Measurements from ENCODE around the gene ATP1B3.
A peak's percentile ranks its signal among the peaks of the same experiment; 100 is the strongest.

Gene ATP1B3

GRCh38 chr3:141865101-141865500 lies 11.3 kb upstream of the ATP1B3 start:
- 0 out of 2 replicates have a peak, but pooled peaks cover 5% of the 10 kb centered on the region for H3K4me1 ChIP-seq (ENCODE audit: low read length)
- H2AFZ ChIP-seq (ENCODE audit: low read depth, low read length): no peak overlapping the region
- no peak overlapping the region for H3K27ac ChIP-seq (ENCODE audit: low read length)
- H4K20me1 ChIP-seq (ENCODE audit: insufficient read depth, low read length): no peaks in the 10 kb centered on the region
- TF ChIP-seq CTCF (IDR thresholded peaks at IDR 0.05; ENCODE audit: low read depth, low read length) (no peak), EZH2phosphoT487 (IDR thresholded peaks at IDR 0.05; ENCODE audit: low read depth) (no peak)
- no peaks in the 10 kb centered on the region for H3K36me3 ChIP-seq (replicated peaks; ENCODE audit: low read depth, low read length)
- H3K4me3 ChIP-seq (ENCODE audit: low read length): no peak overlapping the region
- H3K9me3 ChIP-seq (ENCODE audit: insufficient read depth, low read length): no peaks in the 10 kb centered on the region
- no peak overlapping the region for H3K9ac ChIP-seq (ENCODE audit: low read length)
- H3K4me2 ChIP-seq (ENCODE audit: low read length): no peak overlapping the region
- H3K27me3 ChIP-seq (ENCODE audit: low read depth, low read length): no peaks in the 10 kb centered on the region
- H3K79me2 ChIP-seq (ENCODE audit: low read length): no peaks in the 10 kb centered on the region

GRCh38 chr3:141870091-141870687 lies 6.3 kb upstream of the ATP1B3 start:
- Histone ChIP-seq H3K79me2 (ENCODE audit: low read length) (no peaks in the 10 kb centered on the region), H3K4me1 (ENCODE audit: low read length) (no peaks in the 10 kb centered on the region), H3K4me3 (ENCODE audit: low read length) (no peak overlapping the region), H3K27me3 (ENCODE audit: low read depth, low read length) (no peaks in the 10 kb centered on the region), H2AFZ (ENCODE audit: low read depth, low read length) (no peak overlapping the region), H3K4me2 (ENCODE audit: low read length) (no peak overlapping the region), H3K9ac (ENCODE audit: low read length) (no peak overlapping the region), H3K9me3 (ENCODE audit: insufficient read depth, low read length) (no peaks in the 10 kb centered on the region), H3K36me3 (replicated peaks; ENCODE audit: low read depth, low read length) (no peaks in the 10 kb centered on the region), H4K20me1 (ENCODE audit: insufficient read depth, low read length) (no peaks in the 10 kb centered on the region), H3K27ac (ENCODE audit: low read length) (no peak overlapping the region)
- TF ChIP-seq CTCF (IDR thresholded peaks at IDR 0.05; ENCODE audit: low read depth, low read length) (no peak), EZH2phosphoT487 (IDR thresholded peaks at IDR 0.05; ENCODE audit: low read depth) (no peak)

- H3K9me3 ChIP-seq (ENCODE audit: insufficient read depth, low read length): no peaks in the 10 kb centered on the region
- peak overlapping the region; percentile 90 for H3K27ac ChIP-seq (ENCODE audit: low read length)
- peak overlapping the region; percentile 91 for H3K9ac ChIP-seq (ENCODE audit: low read length)
- H3K36me3 ChIP-seq (replicated peaks; ENCODE audit: low read depth, low read length): peaks cover 11% of the 10 kb centered on the region
- peak overlapping the region; percentile 96 for H3K4me2 ChIP-seq (ENCODE audit: low read length)
- no peak for TF ChIP-seq EZH2phosphoT487 (IDR thresholded peaks at IDR 0.05; ENCODE audit: low read depth)
- TF ChIP-seq CTCF (IDR thresholded peaks at IDR 0.05; ENCODE audit: low read depth, low read length): peak; percentile 77
- H2AFZ ChIP-seq (ENCODE audit: low read depth, low read length): peak overlapping the region; percentile 96
- no peaks in the 10 kb centered on the region for H3K27me3 ChIP-seq (ENCODE audit: low read depth, low read length)
- H3K4me3 ChIP-seq (ENCODE audit: low read length): peak overlapping the region; percentile 93
- H4K20me1 ChIP-seq (ENCODE audit: insufficient read depth, low read length): peaks cover 21% of the 10 kb centered on the region
- H3K4me1 ChIP-seq (ENCODE audit: low read length): peaks cover 17% of the 10 kb centered on the region
- H3K79me2 ChIP-seq (ENCODE audit: low read length): peaks cover 40% of the 10 kb centered on the region
Measured at GRCh38 chr3:141875374-141875892, 1.0 kb upstream of the ATP1B3 start.

- peak overlapping the region; percentile 93 for H3K4me3 ChIP-seq (ENCODE audit: low read length)
- H2AFZ ChIP-seq (ENCODE audit: low read depth, low read length): peak overlapping the region; percentile 96
- no peaks in the 10 kb centered on the region for H3K9me3 ChIP-seq (ENCODE audit: insufficient read depth, low read length)
- H3K4me2 ChIP-seq (ENCODE audit: low read length): peak overlapping the region; percentile 96
- peaks cover 45% of the 10 kb centered on the region for H3K79me2 ChIP-seq (ENCODE audit: low read length)
- TF ChIP-seq CTCF (IDR thresholded peaks at IDR 0.05; ENCODE audit: low read depth, low read length) (no peak), EZH2phosphoT487 (IDR thresholded peaks at IDR 0.05; ENCODE audit: low read depth) (no peak)
- peak overlapping the region; percentile 90 for H3K27ac ChIP-seq (ENCODE audit: low read length)
- H4K20me1 ChIP-seq (ENCODE audit: insufficient read depth, low read length): peaks cover 25% of the 10 kb centered on the region
- peak overlapping the region; percentile 91 for H3K9ac ChIP-seq (ENCODE audit: low read length)
- H3K27me3 ChIP-seq (ENCODE audit: low read depth, low read length): no peaks in the 10 kb centered on the region
- H3K36me3 ChIP-seq (replicated peaks; ENCODE audit: low read depth, low read length): peaks cover 11% of the 10 kb centered on the region
- H3K4me1 ChIP-seq (ENCODE audit: low read length): peaks cover 17% of the 10 kb centered on the region
Measured at GRCh38 chr3:141875893-141876380, 506 bp upstream of the ATP1B3 start.

Data from OCI-LY3 (cell line).